ENCODE results near the gene FLRT2.

Gene FLRT2

GRCh38 chr14:85587151-85587711 is 57.3 kb downstream of the FLRT2 start:
- Histone ChIP-seq H3K79me2 (ENCODE audit: control insufficient read depth, low read length) (no peaks in the 10 kb centered on the region), H3K4me2 (ENCODE audit: low read length) (no peak overlapping the region), H3K4me1 (ENCODE audit: control insufficient read depth, low read length) (no peaks in the 10 kb centered on the region), H3K27me3 (ENCODE audit: control insufficient read depth, low read length) (no peaks in the 10 kb centered on the region), H3K9me3 (ENCODE audit: control insufficient read depth, insufficient read depth, low read length) (no peaks in the 10 kb centered on the region), H4K20me1 (ENCODE audit: control insufficient read depth, insufficient read depth, low read depth, low read length) (no peaks in the 10 kb centered on the region), H3K4me3 (ENCODE audit: low read length) (no peak overlapping the region), H3F3A (ENCODE audit: control insufficient read depth, insufficient read depth) (no peaks in the 10 kb centered on the region), H3K36me3 (ENCODE audit: control insufficient read depth, low read length) (no peaks in the 10 kb centered on the region), H3K27ac (ENCODE audit: low read depth, low read length) (no peak overlapping the region), H3K9me2 (replicated peaks; ENCODE audit: control insufficient read depth, low read length) (no peaks in the 10 kb centered on the region)
- TF ChIP-seq EZH2phosphoT487 (IDR thresholded peaks at IDR 0.05; ENCODE audit: borderline replicate concordance, low read length) (no peak), CTCF (IDR thresholded peaks at IDR 0.05; ENCODE audit: low read depth, low read length, poor library complexity, severe bottlenecking) (no peak)

GRCh38 chr14:85590784-85591183 is 60.8 kb downstream of the FLRT2 start:
- Histone ChIP-seq H3K79me2 (ENCODE audit: control insufficient read depth, low read length) (no peaks in the 10 kb centered on the region), H3F3A (ENCODE audit: control insufficient read depth, insufficient read depth) (no peaks in the 10 kb centered on the region), H3K4me1 (ENCODE audit: control insufficient read depth, low read length) (no peaks in the 10 kb centered on the region), H3K4me2 (ENCODE audit: low read length) (no peak overlapping the region), H3K9me2 (replicated peaks; ENCODE audit: control insufficient read depth, low read length) (no peaks in the 10 kb centered on the region), H3K9me3 (ENCODE audit: control insufficient read depth, insufficient read depth, low read length) (no peaks in the 10 kb centered on the region), H3K27ac (ENCODE audit: low read depth, low read length) (no peak overlapping the region), H3K27me3 (ENCODE audit: control insufficient read depth, low read length) (no peaks in the 10 kb centered on the region), H3K4me3 (ENCODE audit: low read length) (no peak overlapping the region), H4K20me1 (ENCODE audit: control insufficient read depth, insufficient read depth, low read depth, low read length) (no peaks in the 10 kb centered on the region), H3K36me3 (ENCODE audit: control insufficient read depth, low read length) (no peaks in the 10 kb centered on the region)
- TF ChIP-seq EZH2phosphoT487 (IDR thresholded peaks at IDR 0.05; ENCODE audit: borderline replicate concordance, low read length) (no peak), CTCF (IDR thresholded peaks at IDR 0.05; ENCODE audit: low read depth, low read length, poor library complexity, severe bottlenecking) (no peak)

GRCh38 chr14:85594217-85594616 is 64.3 kb downstream of the FLRT2 start:
- no peak overlapping the region for H3K4me2 ChIP-seq (ENCODE audit: low read length)
- H3K79me2 ChIP-seq (ENCODE audit: control insufficient read depth, low read length) = no peaks in the 10 kb centered on the region

More at GRCh38 chr14:85594217-85594616, 64.3 kb downstream of the FLRT2 start:
- H3F3A ChIP-seq (ENCODE audit: control insufficient read depth, insufficient read depth) = no peaks in the 10 kb centered on the region
- H3K27ac ChIP-seq (ENCODE audit: low read depth, low read length) = no peak overlapping the region
- TF ChIP-seq CTCF (IDR thresholded peaks at IDR 0.05; ENCODE audit: low read depth, low read length, poor library complexity, severe bottlenecking) (no peak), EZH2phosphoT487 (IDR thresholded peaks at IDR 0.05; ENCODE audit: borderline replicate concordance, low read length) (no peak)
- no peaks in the 10 kb centered on the region for H3K9me2 ChIP-seq (replicated peaks; ENCODE audit: control insufficient read depth, low read length)
- no peaks in the 10 kb centered on the region for H3K27me3 ChIP-seq (ENCODE audit: control insufficient read depth, low read length)
- no peaks in the 10 kb centered on the region for H3K4me1 ChIP-seq (ENCODE audit: control insufficient read depth, low read length)
- H3K9me3 ChIP-seq (ENCODE audit: control insufficient read depth, insufficient read depth, low read length) = no peaks in the 10 kb centered on the region
- no peaks in the 10 kb centered on the region for H4K20me1 ChIP-seq (ENCODE audit: control insufficient read depth, insufficient read depth, low read depth, low read length)
- H3K36me3 ChIP-seq (ENCODE audit: control insufficient read depth, low read length) = no peaks in the 10 kb centered on the region
- H3K4me3 ChIP-seq (ENCODE audit: low read length) = no peak overlapping the region

Data from DOHH2 (cell line).